Dendritic cell treated with granulocyte-macrophage colony-stimulating factor and Interleukin-4, amounts not matched to agents 40 ng/mL and 50 ng/mL, for 4 days (primary cell): ENCODE results near the gene SOX8.

ENCODE experiments used
- H3K27ac Mint-ChIP-seq: one replicate; pipeline ENCODE4 v1.8.0; 2022; ENCODE audit warnings: mild to moderate bottlenecking, mixed read lengths
- H3K27me3 Mint-ChIP-seq: one replicate; pipeline ENCODE4 v1.8.0; 2022; ENCODE audit warnings: mild to moderate bottlenecking, mixed read lengths
- H3K36me3 Mint-ChIP-seq: one replicate; pipeline ENCODE4 v1.8.0; 2022; ENCODE audit warnings: low read depth, mixed read lengths
- H3K4me1 Mint-ChIP-seq: one replicate; pipeline ENCODE4 v1.8.0; 2022; ENCODE audit warnings: low read depth, mixed read lengths
- H3K4me3 Mint-ChIP-seq: one replicate; pipeline ENCODE4 v1.8.0; 2022; ENCODE audit warnings: mild to moderate bottlenecking, moderate library complexity, mixed read lengths
- H3K9me3 Mint-ChIP-seq: one replicate; pipeline ENCODE4 v1.8.0; 2022; ENCODE audit warnings: mixed read lengths
- intact Hi-C: fragments of 100-400 bp; cut with micrococcal nuclease; formaldehyde crosslinking; loops from one replicate; pipeline ENCODE4 v1.15.0; 2022

The SOX8 gene

GRCh38 chr16:972316-973002 lies 9.1 kb upstream of the SOX8 start:
- H3K4me3 Mint-ChIP-seq: no peak overlapping the region
- H3K27me3 Mint-ChIP-seq: peaks cover 51% of the 10 kb centered on the region
- H3K36me3 Mint-ChIP-seq: peaks cover 8% of the 10 kb centered on the region
- intact Hi-C loops: no loop called here
- peaks cover 8% of the 10 kb centered on the region for H3K4me1 Mint-ChIP-seq
- no peak overlapping the region for H3K27ac Mint-ChIP-seq
- H3K9me3 Mint-ChIP-seq: no peaks in the 10 kb centered on the region

GRCh38 chr16:973366-973765 lies 8.2 kb upstream of the SOX8 start:
- peaks cover 8% of the 10 kb centered on the region for H3K4me1 Mint-ChIP-seq
- no peak overlapping the region for H3K4me3 Mint-ChIP-seq
- H3K36me3 Mint-ChIP-seq: no peaks in the 10 kb centered on the region
- intact Hi-C loops: no loop called here
- H3K27me3 Mint-ChIP-seq: peaks cover 59% of the 10 kb centered on the region
- no peak overlapping the region for H3K27ac Mint-ChIP-seq
- no peaks in the 10 kb centered on the region for H3K9me3 Mint-ChIP-seq

DNA sequence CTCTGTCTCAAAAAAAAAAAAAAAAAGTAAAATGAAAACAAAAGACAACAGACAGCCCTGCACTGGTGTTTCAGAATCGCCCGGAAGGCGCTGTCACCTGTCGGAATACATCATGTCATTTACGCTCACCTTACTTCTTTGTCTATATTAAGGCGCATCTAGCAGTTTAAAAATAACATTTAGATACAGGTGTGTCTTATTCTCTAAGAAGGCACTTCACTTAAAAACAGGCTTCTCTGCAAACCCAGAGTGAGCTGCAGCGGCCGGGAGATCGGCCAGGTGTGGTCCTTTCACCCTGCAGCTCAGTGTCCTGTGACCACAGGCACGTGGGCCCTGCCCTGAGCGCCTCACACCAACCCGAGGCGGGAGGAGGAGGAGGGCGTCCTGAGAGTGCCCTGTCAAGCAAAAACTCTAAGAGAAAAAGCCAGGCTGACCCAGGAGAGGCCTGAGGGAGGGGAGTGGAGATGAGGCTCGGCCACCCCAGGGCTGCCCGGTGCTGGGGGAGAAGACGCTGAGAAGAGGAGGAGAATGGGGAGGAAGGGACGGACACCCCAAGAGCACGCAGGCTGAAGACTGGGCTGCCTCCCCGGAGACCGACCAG lies 7.5 kb upstream of the SOX8 start:
- no peak overlapping the region for H3K27ac Mint-ChIP-seq
- intact Hi-C loops: no loop called here
- H3K4me3 Mint-ChIP-seq: no peak overlapping the region
- H3K27me3 Mint-ChIP-seq: peaks cover 67% of the 10 kb centered on the region
- no peaks in the 10 kb centered on the region for H3K9me3 Mint-ChIP-seq
- H3K4me1 Mint-ChIP-seq: peaks cover 8% of the 10 kb centered on the region
- no peaks in the 10 kb centered on the region for H3K36me3 Mint-ChIP-seq

GRCh38 chr16:974611-975261 lies 6.8 kb upstream of the SOX8 start:
- H3K36me3 Mint-ChIP-seq: no peaks in the 10 kb centered on the region
- intact Hi-C loops: no loop called here
- H3K27me3 Mint-ChIP-seq: peaks cover 73% of the 10 kb centered on the region
- no peak overlapping the region for H3K27ac Mint-ChIP-seq
- no peak overlapping the region for H3K4me3 Mint-ChIP-seq
- no peaks in the 10 kb centered on the region for H3K9me3 Mint-ChIP-seq
- H3K4me1 Mint-ChIP-seq: peaks cover 5% of the 10 kb centered on the region

DNA sequence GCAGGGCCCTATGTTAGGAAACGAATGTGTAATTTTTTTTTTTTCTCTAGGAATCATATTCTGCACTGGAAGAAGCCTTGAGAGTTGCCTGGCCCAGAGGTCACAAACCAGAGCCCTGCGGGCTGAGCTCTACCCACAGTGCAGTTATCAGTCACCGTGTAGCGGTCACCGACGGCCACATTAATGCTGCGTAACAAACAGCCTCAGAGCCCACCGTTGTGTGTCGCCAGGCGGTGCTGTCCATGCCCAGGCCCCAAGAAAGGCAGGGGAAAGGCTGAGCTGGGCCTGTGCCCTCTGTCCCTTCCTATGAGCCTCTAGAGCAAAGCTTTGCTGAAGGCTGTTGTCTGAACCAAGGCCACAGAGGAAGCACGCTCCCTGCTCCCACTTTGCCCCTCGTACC lies 6.3 kb upstream of the SOX8 start:
- H3K27ac Mint-ChIP-seq: no peak overlapping the region
- H3K4me3 Mint-ChIP-seq: no peak overlapping the region
- no peaks in the 10 kb centered on the region for H3K9me3 Mint-ChIP-seq
- intact Hi-C loops: no loop called here
- no peaks in the 10 kb centered on the region for H3K36me3 Mint-ChIP-seq
- H3K4me1 Mint-ChIP-seq: peaks cover 4% of the 10 kb centered on the region
- H3K27me3 Mint-ChIP-seq: peaks cover 76% of the 10 kb centered on the region

DNA sequence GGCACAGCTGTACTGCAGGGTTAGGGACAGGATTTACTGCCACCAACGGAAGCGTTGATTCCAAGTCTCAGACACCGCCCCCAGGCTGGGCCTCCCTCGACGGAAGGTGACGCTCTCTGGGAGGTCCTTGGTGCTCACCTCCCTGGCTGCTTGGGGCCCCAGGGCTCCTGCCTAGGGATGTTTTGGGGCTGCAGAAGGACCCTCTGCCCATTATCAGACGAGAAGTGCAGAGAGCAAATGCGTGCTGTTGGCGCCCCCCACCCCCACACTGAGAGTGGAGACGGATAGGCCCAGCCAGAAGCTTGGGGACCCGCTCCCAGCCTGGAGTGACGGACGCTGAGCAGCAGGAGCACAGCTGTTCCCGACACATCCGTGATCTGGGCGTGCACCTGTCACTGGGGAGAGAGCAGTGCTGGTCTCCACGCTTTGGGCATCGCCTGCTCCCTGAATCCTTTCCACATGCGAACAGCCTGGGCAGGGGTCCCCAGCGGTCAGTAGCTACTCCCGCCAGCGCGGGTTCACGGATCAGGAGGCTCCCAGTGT lies 5.1 kb upstream of the SOX8 start:
- Mint-ChIP-seq H3K36me3 (no peaks in the 10 kb centered on the region), H3K4me1 (peaks cover 10% of the 10 kb centered on the region), H3K27ac (no peak overlapping the region), H3K27me3 (peaks cover 77% of the 10 kb centered on the region), H3K9me3 (no peaks in the 10 kb centered on the region), H3K4me3 (no peak overlapping the region)
- intact Hi-C loops: no loop called here

DNA sequence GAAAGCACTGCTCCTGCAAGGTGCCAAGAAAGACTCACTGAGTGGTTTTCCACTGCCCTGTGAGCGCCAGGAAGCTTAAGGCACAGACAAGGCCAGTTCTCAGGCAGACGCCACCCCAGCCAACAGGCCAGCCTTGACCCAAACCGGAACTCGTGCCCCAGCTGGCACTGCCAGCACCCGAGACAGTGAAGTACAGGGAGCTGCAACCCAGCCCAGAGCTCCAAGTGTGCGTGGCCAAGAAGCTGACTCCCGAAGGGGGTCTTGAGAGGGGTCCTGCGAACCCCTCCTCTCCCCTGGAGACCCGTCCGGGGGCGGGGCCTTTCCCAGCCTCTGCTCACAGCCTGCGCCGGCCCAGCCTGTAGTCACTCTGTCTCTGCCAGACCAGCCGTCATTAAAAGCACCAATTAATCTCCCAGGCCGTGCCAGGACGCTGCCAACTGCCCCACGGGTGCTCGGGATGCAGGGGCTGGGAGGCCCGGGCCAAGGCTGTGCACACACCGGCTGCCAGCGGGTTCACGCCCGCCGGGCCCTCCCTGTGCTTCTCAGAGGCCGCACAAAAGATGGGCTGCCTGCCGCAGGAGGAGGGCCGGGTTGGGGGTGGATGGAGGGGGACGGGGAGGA lies 4.4 kb upstream of the SOX8 start:
- Mint-ChIP-seq H3K9me3 (no peaks in the 10 kb centered on the region), H3K27ac (no peak overlapping the region), H3K4me3 (no peak overlapping the region), H3K36me3 (no peaks in the 10 kb centered on the region), H3K27me3 (peaks cover 72% of the 10 kb centered on the region), H3K4me1 (peaks cover 10% of the 10 kb centered on the region)
- intact Hi-C loops: no loop called here

GRCh38 chr16:977896-978295 lies 3.7 kb upstream of the SOX8 start:
- peaks cover 10% of the 10 kb centered on the region for H3K4me1 Mint-ChIP-seq
- no peaks in the 10 kb centered on the region for H3K36me3 Mint-ChIP-seq
- no peak overlapping the region for H3K27ac Mint-ChIP-seq
- peaks cover 72% of the 10 kb centered on the region for H3K27me3 Mint-ChIP-seq
- no peak overlapping the region for H3K4me3 Mint-ChIP-seq
- intact Hi-C loops: no loop called here
- no peaks in the 10 kb centered on the region for H3K9me3 Mint-ChIP-seq

DNA sequence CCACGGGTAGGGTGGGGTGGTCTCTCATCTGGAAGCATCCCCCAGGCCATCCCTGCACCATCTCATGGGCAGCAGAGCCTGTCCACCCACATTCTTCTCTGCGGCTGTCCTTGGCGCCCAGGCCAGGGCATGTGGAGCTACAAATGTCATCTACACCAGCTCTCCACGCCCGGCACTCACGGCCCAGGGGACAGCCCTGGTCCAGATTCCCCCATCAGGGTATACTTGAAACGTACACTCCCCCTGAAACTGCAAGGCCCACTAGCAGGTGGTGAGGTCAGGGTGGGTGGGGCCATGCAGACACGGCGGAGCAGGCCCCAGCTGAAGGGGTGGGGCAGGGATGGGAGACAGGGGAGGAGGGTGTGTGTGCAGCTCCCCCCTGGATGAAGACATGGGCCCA lies 3.2 kb upstream of the SOX8 start:
- no peaks in the 10 kb centered on the region for H3K36me3 Mint-ChIP-seq
- no peaks in the 10 kb centered on the region for H3K9me3 Mint-ChIP-seq
- H3K4me1 Mint-ChIP-seq: peaks cover 10% of the 10 kb centered on the region
- no peak overlapping the region for H3K4me3 Mint-ChIP-seq
- H3K27me3 Mint-ChIP-seq: peaks cover 73% of the 10 kb centered on the region
- H3K27ac Mint-ChIP-seq: no peak overlapping the region
- intact Hi-C loops: no loop called here

DNA sequence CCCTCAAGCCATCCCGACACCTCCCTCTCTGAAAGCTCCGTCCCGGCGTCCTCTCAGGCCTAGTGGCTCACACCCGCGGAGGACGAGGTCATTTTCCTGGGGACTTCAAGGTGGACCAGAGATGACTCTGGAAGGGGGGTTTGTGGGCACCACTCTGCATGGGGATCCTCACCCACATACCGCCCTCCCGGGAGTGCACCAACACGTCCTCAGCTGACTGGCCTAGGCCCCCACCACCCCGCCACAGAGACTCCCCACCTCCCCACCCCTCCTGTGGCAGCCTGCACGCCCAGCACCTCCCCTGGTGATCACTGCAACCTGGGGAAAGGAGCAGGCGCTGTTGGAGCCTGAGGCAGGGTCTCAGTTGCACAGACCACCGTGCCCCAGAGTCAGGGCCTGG lies 2.4 kb upstream of the SOX8 start:
- Mint-ChIP-seq H3K4me1 (peaks cover 10% of the 10 kb centered on the region), H3K4me3 (no peak overlapping the region), H3K36me3 (no peaks in the 10 kb centered on the region), H3K27ac (no peak overlapping the region), H3K27me3 (peaks cover 76% of the 10 kb centered on the region), H3K9me3 (no peaks in the 10 kb centered on the region)
- intact Hi-C loops: no loop called here

GRCh38 chr16:979859-980594 lies 1.5 kb upstream of the SOX8 start:
- intact Hi-C loops: no loop called here
- no peak overlapping the region for H3K4me3 Mint-ChIP-seq
- H3K4me1 Mint-ChIP-seq: peaks cover 10% of the 10 kb centered on the region
- no peak overlapping the region for H3K27ac Mint-ChIP-seq
- no peaks in the 10 kb centered on the region for H3K36me3 Mint-ChIP-seq
- no peaks in the 10 kb centered on the region for H3K9me3 Mint-ChIP-seq
- peaks cover 72% of the 10 kb centered on the region for H3K27me3 Mint-ChIP-seq

GRCh38 chr16:980595-980854 lies 1.0 kb upstream of the SOX8 start:
- Mint-ChIP-seq H3K9me3 (no peaks in the 10 kb centered on the region), H3K27ac (no peak overlapping the region), H3K4me1 (peaks cover 10% of the 10 kb centered on the region), H3K4me3 (no peak overlapping the region), H3K36me3 (no peaks in the 10 kb centered on the region), H3K27me3 (peaks cover 75% of the 10 kb centered on the region)
- intact Hi-C loops: no loop called here

DNA sequence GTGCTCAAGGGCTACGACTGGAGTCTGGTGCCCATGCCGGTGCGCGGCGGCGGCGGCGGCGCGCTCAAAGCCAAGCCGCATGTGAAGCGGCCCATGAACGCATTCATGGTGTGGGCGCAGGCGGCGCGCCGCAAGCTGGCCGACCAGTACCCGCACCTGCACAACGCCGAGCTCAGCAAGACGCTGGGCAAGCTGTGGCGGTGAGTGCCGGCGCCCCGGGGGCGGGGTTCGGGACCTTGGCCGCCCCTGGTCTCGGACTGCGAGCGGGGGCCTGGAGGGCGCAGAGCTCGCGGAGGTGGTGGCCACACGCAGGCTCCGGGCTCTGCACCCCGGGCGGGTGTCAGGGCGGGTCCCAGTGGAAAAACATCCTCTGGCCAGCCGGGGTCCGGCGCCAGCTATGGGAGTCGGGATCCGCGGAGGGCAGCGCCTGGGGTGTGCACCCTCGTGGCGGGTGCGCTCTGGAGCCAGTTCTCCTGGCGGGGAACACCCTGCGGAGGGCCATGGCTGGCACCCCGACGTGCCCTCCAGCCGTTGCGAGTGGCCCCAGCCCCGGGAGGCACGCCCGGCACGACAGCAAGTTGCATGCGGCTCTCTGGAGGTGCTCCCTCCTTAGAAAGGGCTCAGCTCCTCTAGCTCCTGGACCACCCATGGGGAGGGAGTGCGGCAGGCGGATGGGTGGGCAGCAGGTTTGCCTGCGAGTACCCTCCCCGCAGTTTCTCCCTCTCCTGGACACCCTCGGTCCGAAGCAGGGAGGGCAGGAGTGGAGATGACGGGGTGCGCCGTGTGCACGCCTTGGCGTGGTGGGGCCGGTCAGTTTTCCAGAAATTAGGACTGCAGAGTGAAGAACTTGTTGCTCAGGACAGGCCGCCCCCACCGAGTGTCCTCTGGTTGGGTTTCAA lies 824 bp downstream of the SOX8 start:
- peaks cover 62% of the 10 kb centered on the region for H3K27me3 Mint-ChIP-seq
- no peaks in the 10 kb centered on the region for H3K36me3 Mint-ChIP-seq
- no peak overlapping the region for H3K27ac Mint-ChIP-seq
- no peak overlapping the region for H3K4me3 Mint-ChIP-seq
- intact Hi-C loops: no loop called here
- H3K9me3 Mint-ChIP-seq: no peaks in the 10 kb centered on the region
- H3K4me1 Mint-ChIP-seq: peaks cover 10% of the 10 kb centered on the region
